ENCODE measurements around the gene SEC23B.

SEC23B gene

GRCh38 chr20:18578581-18578980, 70.8 kb downstream of the SEC23B start:
- DNase-seq (ENCODE audit: low read depth) = no peak
- no peak overlapping the region for H3K4me3 ChIP-seq (ENCODE audit: control insufficient read depth, low read depth, low read length)
- TF ChIP-seq CTCF (IDR thresholded peaks at IDR 0.05; ENCODE audit: control insufficient read depth, insufficient read depth, low read depth, low read length, missing control alignments) = no peak

GRCh38 chr20:18580012-18580411, 72.3 kb downstream of the SEC23B start:
- no peak for TF ChIP-seq CTCF (IDR thresholded peaks at IDR 0.05; ENCODE audit: control insufficient read depth, insufficient read depth, low read depth, low read length, missing control alignments)
- no peak for DNase-seq (ENCODE audit: low read depth)

GRCh38 chr20:18585134-18585533, 77.4 kb downstream of the SEC23B start:
- no peak for TF ChIP-seq CTCF (IDR thresholded peaks at IDR 0.05; ENCODE audit: control insufficient read depth, insufficient read depth, low read depth, low read length, missing control alignments)
- H3K4me3 ChIP-seq (ENCODE audit: control insufficient read depth, low read depth, low read length) = no peak overlapping the region
- peak; percentile 63 for DNase-seq (ENCODE audit: low read depth)

More at GRCh38 chr20:18580012-18580411, 72.3 kb downstream of the SEC23B start:
- H3K4me3 ChIP-seq (ENCODE audit: control insufficient read depth, low read depth, low read length) = no peak overlapping the region

- peak within 1 kb of the TSS; percentile 66 for H3K4me3 ChIP-seq (ENCODE audit: control insufficient read depth, low read depth, low read length)
- peak; percentile 63 for TF ChIP-seq CTCF (IDR thresholded peaks at IDR 0.05; ENCODE audit: control insufficient read depth, insufficient read depth, low read depth, low read length, missing control alignments)
- DNase-seq (ENCODE audit: low read depth) = peak; percentile 39
Observed at GRCh38 chr20:18587665-18588573, 80.2 kb downstream of the SEC23B start, which contains the start of gene DTD1. Gene DTD1, plus strand, starts transcription at chr20:18588054. Its CDS starts 19 bp downstream, at chr20:18588073.

- no peak for DNase-seq (ENCODE audit: low read depth)
- TF ChIP-seq CTCF (IDR thresholded peaks at IDR 0.05; ENCODE audit: control insufficient read depth, insufficient read depth, low read depth, low read length, missing control alignments) = no peak
- H3K4me3 ChIP-seq (ENCODE audit: control insufficient read depth, low read depth, low read length) = peak overlapping the region; percentile 66
Observed at GRCh38 chr20:18588574-18588933, 80.8 kb downstream of the SEC23B start.

GRCh38 chr20:18589941-18590674, 82.4 kb downstream of the SEC23B start:
- DNase-seq (ENCODE audit: low read depth) = no peak
- no peak for TF ChIP-seq CTCF (IDR thresholded peaks at IDR 0.05; ENCODE audit: control insufficient read depth, insufficient read depth, low read depth, low read length, missing control alignments)
- no peak overlapping the region for H3K4me3 ChIP-seq (ENCODE audit: control insufficient read depth, low read depth, low read length)

Data from AG09309 (cell line).